Activated B cell treated with CpG ODN at 0.5 μM for 24 hours (primary cell): ENCODE data around the gene NUP50. TPM values are rescaled to one million over a fixed set of nuclear protein-coding genes. Genes with fewer than 3 reads are reported as not detected.

Experiments
- ATAC-seq: fragments of 200-7000 bp; cut with Tn5 transposase; one replicate; pipeline ENCODE4 v1.10.0; 2021; ENCODE audit warnings: low read depth, mild to moderate bottlenecking, moderate library complexity
- CTCF ChIA-PET: fragments of 350-600 bp; sonication (Branson Sonifier 250); formaldehyde crosslinking; loops from one replicate; lab custom pipeline; 2021; ENCODE audit warnings: antibody characterized with exemption; lab: Charles Lee
- POLR2A ChIA-PET: fragments of 350-600 bp; sonication (Branson Sonifier 250); formaldehyde crosslinking; loops from one replicate; lab custom pipeline; 2021; ENCODE audit warnings: antibody characterized with exemption; lab: Charles Lee
- DNase-seq: peaks from one replicate; pipeline ENCODE4 v3.0.0; 2022
- H3K27ac Mint-ChIP-seq: one replicate; pipeline ENCODE4 v1.8.0; 2020; ENCODE audit warnings: mixed read lengths
- H3K27me3 Mint-ChIP-seq: one replicate; pipeline ENCODE4 v1.8.0; 2021; ENCODE audit warnings: mixed read lengths
- H3K36me3 Mint-ChIP-seq: one replicate; pipeline ENCODE4 v1.8.0; 2021; ENCODE audit warnings: low read depth, mixed read lengths
- H3K4me1 Mint-ChIP-seq: one replicate; pipeline ENCODE4 v1.8.0; 2021; ENCODE audit warnings: mixed read lengths
- H3K4me3 Mint-ChIP-seq: one replicate; pipeline ENCODE4 v1.8.0; 2020; ENCODE audit warnings: mild to moderate bottlenecking, mixed read lengths
- H3K9me3 Mint-ChIP-seq: one replicate; pipeline ENCODE4 v1.8.0; 2020; ENCODE audit warnings: mixed read lengths
- intact Hi-C: fragments of 100-400 bp; cut with micrococcal nuclease; formaldehyde crosslinking; loops from one replicate; pipeline ENCODE4 v1.15.1; 2024
- total RNA-seq: library from RNA; stranded (reverse); gene quantifications from 2 replicates; pipeline ENCODE4 v1.2.3, GENCODE V29; 2022
- TF ChIP-seq, protein P1 (sequence below): fragments of 200-600 bp; IDR thresholded peaks from one replicate; pipeline ENCODE4 v1.8.0; 2022; ENCODE audit warnings: antibody characterized with exemption, mild to moderate bottlenecking

NUP50 gene
- total RNA-seq, 1 donor from 2014 or later = 112 TPM

DNA sequence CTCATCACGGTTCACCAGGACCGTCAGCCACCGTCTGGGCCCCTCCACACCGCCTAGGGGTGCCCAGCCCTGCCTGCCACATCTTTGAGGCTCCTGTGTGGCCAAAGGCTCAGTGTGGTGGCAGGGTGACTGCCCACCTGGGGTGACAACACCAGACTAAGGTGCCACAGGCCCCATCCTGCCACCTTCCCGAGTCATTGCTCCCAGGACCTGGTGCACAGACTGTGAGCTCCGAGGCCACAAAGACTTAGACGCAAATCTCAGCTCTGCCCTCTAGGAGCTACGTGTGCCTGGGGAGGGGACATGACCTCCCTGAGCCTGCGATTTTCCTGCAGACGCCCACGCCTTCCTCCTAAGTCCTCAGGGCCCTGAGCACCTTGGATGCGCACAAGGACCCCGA is 40.5 kb downstream of the NUP50 start:
- Mint-ChIP-seq H3K9me3 (no peaks in the 10 kb centered on the region), H3K4me3 (no peak overlapping the region), H3K4me1 (no peaks in the 10 kb centered on the region), H3K36me3 (peaks cover 68% of the 10 kb centered on the region), H3K27me3 (no peaks in the 10 kb centered on the region), H3K27ac (no peak overlapping the region)
- ChIA-PET POLR2A (no interaction called here), CTCF (no interaction called here)
- intact Hi-C loops = no loop called here
- TF ChIP-seq, protein P1, sequence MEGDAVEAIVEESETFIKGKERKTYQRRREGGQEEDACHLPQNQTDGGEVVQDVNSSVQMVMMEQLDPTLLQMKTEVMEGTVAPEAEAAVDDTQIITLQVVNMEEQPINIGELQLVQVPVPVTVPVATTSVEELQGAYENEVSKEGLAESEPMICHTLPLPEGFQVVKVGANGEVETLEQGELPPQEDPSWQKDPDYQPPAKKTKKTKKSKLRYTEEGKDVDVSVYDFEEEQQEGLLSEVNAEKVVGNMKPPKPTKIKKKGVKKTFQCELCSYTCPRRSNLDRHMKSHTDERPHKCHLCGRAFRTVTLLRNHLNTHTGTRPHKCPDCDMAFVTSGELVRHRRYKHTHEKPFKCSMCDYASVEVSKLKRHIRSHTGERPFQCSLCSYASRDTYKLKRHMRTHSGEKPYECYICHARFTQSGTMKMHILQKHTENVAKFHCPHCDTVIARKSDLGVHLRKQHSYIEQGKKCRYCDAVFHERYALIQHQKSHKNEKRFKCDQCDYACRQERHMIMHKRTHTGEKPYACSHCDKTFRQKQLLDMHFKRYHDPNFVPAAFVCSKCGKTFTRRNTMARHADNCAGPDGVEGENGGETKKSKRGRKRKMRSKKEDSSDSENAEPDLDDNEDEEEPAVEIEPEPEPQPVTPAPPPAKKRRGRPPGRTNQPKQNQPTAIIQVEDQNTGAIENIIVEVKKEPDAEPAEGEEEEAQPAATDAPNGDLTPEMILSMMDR = no peak
- DNase-seq (no peak), ATAC-seq (no peak)

GRCh38 chr22:45204819-45205218 is 41.1 kb downstream of the NUP50 start:
- Mint-ChIP-seq H3K9me3 (no peaks in the 10 kb centered on the region), H3K4me1 (no peaks in the 10 kb centered on the region), H3K27me3 (no peaks in the 10 kb centered on the region), H3K4me3 (no peak overlapping the region), H3K36me3 (peaks cover 68% of the 10 kb centered on the region), H3K27ac (no peak overlapping the region)
- ChIA-PET CTCF (interaction anchor here (1.1 kb wide), 1 partner anchor 8 kb away, joined by 3 read pairs; no protein-coding TSS in a partner anchor), POLR2A (no interaction called here)
- intact Hi-C loops = no loop called here
- no peak for DNase-seq
- ATAC-seq = no peak
- TF ChIP-seq, protein P1 = no peak

- H3K36me3 Mint-ChIP-seq = peaks cover 68% of the 10 kb centered on the region
- ChIA-PET POLR2A (no interaction called here), CTCF (interaction anchor here (1.1 kb wide), 1 partner anchor 9 kb away, joined by 3 read pairs; no protein-coding TSS in a partner anchor)
- intact Hi-C loops = no loop called here
- H3K9me3 Mint-ChIP-seq = no peaks in the 10 kb centered on the region
- TF ChIP-seq, protein P1 = no peak
- H3K4me1 Mint-ChIP-seq = no peaks in the 10 kb centered on the region
- no peaks in the 10 kb centered on the region for H3K27me3 Mint-ChIP-seq
- no peak overlapping the region for H3K27ac Mint-ChIP-seq
- no peak for DNase-seq
- no peak for ATAC-seq
- no peak overlapping the region for H3K4me3 Mint-ChIP-seq
Measured at GRCh38 chr22:45205276-45205925, 41.7 kb downstream of the NUP50 start.

GRCh38 chr22:45206233-45206632 is 42.5 kb downstream of the NUP50 start:
- POLR2A ChIA-PET = no interaction called here
- DNase-seq (no peak), ATAC-seq (no peak)
- TF ChIP-seq, protein P1 = no peak
- intact Hi-C loops = no loop called here
- no peak overlapping the region for H3K27ac Mint-ChIP-seq
- CTCF ChIA-PET = no interaction called here
- H3K9me3 Mint-ChIP-seq = no peaks in the 10 kb centered on the region
- no peaks in the 10 kb centered on the region for H3K27me3 Mint-ChIP-seq
- H3K4me1 Mint-ChIP-seq = no peaks in the 10 kb centered on the region
- no peak overlapping the region for H3K4me3 Mint-ChIP-seq
- peaks cover 68% of the 10 kb centered on the region for H3K36me3 Mint-ChIP-seq

DNA sequence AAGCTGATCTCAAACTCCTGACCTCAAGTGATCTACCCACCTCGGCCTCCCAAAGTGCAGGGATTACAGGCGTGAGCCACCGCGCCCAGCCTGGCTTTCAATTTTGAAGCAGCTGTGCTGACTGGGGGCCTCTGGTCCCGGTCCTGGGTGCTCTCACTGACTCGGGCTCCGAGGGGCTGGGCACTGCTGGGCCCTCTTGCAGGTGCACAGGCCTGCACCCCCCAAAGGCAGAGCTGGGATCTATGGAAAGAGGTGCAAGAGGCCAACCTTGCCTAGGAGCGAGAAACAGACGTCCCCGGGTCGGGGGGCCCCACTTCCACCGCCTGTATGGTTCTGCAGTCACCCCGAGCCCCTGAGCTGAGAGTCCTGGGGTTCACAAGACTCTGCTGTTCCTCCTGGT is 43.8 kb downstream of the NUP50 start:
- Mint-ChIP-seq H3K27ac (no peak overlapping the region), H3K9me3 (no peaks in the 10 kb centered on the region), H3K4me3 (no peak overlapping the region), H3K27me3 (no peaks in the 10 kb centered on the region), H3K36me3 (peaks cover 68% of the 10 kb centered on the region), H3K4me1 (no peaks in the 10 kb centered on the region)
- ATAC-seq (no peak), DNase-seq (no peak)
- CTCF ChIA-PET = no interaction called here
- POLR2A ChIA-PET = no interaction called here
- intact Hi-C loops = no loop called here
- TF ChIP-seq, protein P1 = no peak
